Pancreas (tissue), 10 donors: Measurements from ENCODE around the gene ABTB2. TPM values are rescaled to one million over a fixed set of nuclear protein-coding genes. Genes with fewer than 3 reads are reported as not detected.
A peak's percentile ranks its signal among the peaks of the same experiment; 100 is the strongest.

Source experiments
- ATAC-seq, 4 donors: fragments of 200-7000 bp; cut with Tn5 transposase; one replicate each; pipeline versions ENCODE4 v1.8.0 to v1.9.1; 2020; ENCODE audit warnings: mild to moderate bottlenecking in 4 of 4, moderate library complexity in 4 of 4
- DNase-seq, 6 donors: peaks; one replicate each; pipeline ENCODE4 v3.0.0-alpha.2; 2020
- FAIRE-seq: peaks from 2 replicates; lab custom pipeline; 2012; peaks lifted over from hg19 to GRCh38; lab: Jason Lieb, UNC
- H3K27ac ChIP-seq, 4 donors: fragments of 200-600 bp; sonication (generic); 1 replicate in 3 of 4; 2 replicates in 1 of 4; pipeline versions ENCODE4 v1.5.0 to v1.8.0; 2020
- H3K27me3 ChIP-seq, 4 donors: fragments of 200-600 bp; one replicate each; pipeline ENCODE4 v1.8.0; 2021
- H3K36me3 ChIP-seq, 3 donors: fragments of 200-600 bp; sonication (generic) in 1 of 3; one replicate each; pipeline versions ENCODE4 v1.5.0 to v1.8.0; 2020 to 2021
- H3K4me1 ChIP-seq, 3 donors: fragments of 200-600 bp; one replicate each; pipeline ENCODE4 v1.8.0; 2021
- H3K4me3 ChIP-seq, 4 donors: fragments of 200-600 bp; sonication (generic) in 2 of 4; one replicate each; pipeline versions ENCODE4 v1.5.0 to v1.8.0; 2020 to 2021
- H3K9me3 ChIP-seq, 4 donors: fragments of 200-600 bp; one replicate each; pipeline ENCODE4 v1.8.0; 2021
- CTCF ChIP-seq, 4 donors: fragments of 200-600 bp; sonication (generic) in 3 of 4; IDR thresholded peaks; one replicate each; pipeline versions ENCODE4 v1.5.0 to v1.8.0; 2021; ENCODE audit warnings: antibody characterized with exemption in 4 of 4
- WGBS, 2 donors: extraction: QIAGEN DNeasy Blood & Tissue Kit; methylation state at CpG; one replicate each; pipeline ENCODE4 v1.1.7; 2013; 5-methylcytosine and 5-hydroxymethylcytosine counted together
- intact Hi-C, 3 donors: fragments of 100-400 bp; cut with DNase I; formaldehyde crosslinking; loops; one replicate each; pipeline versions ENCODE4 v1.11.1 to v1.14.2; 2022
- polyA plus RNA-seq, 2 donors: library from polyadenylated mRNA; stranded (reverse); fragments of 200-250 nt; gene quantifications; one replicate each; pipeline ENCODE4 v1.2.3, GENCODE V29; 2013
- total RNA-seq, 6 donors: library from RNA; stranded (reverse); fragmentation: NEBNext Ultra II Directional in 4 of 6; extraction: Animal tissue kit (Norgen Biotek cat#: 25700) in 4 of 6; gene quantifications; one replicate each; pipeline versions ENCODE4 v1.2.1 to v1.2.4, GENCODE V29; 2021 to 2023
- donor health status: healthy with polysubstance abuse.
- donor health status: DM: no; HTN: no; CAD: no; lungs with moderate emphysema.
- donor health status: DM: no; HTN: no; CAD: no.
- donor health status: control.
- donor health status: control.
- donor health status: Bipolar disorder and iron deficiency.
- donor health status: DM: yes; HTN: yes; CAD: no.
- donor health status: DM: no; HTN: no; CAD: no.
- donor health status: DM: no; HTN: no; CAD: no.
- donor health status: DM: yes; HTN: yes; CAD: no.

The ABTB2 gene
- total and polyA plus RNA-seq, 8 donors = 0.63 to 4.4 (median 1.9) TPM

DNA sequence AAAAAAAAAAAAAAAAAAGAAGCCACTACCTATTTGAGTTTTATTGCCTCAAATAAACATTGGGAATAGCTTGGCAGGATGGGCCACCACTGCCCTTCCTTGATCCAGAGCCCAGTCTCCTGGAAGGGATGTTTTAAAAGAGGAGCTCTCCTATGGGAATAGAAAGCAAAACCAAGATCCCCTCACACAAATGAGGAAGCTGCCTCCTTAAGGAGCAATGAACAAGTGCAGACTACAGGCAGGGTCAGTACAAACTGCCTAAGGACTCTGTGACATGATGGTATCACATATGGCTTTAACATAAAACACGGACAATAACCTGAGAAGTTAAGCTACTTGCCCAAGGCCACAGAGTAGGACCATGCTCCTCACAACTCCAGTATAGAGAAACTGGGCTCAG, 131.6 kb downstream of the ABTB2 start:
- Histone ChIP-seq H3K36me3 (no peaks in the 10 kb centered on the region), H3K27ac (no peak overlapping the region), H3K4me3 (no peak overlapping the region), H3K27me3 (no peaks in the 10 kb centered on the region), H3K4me1 (no peaks in the 10 kb centered on the region), H3K9me3 (no peaks in the 10 kb centered on the region)
- ATAC-seq (no peak), FAIRE-seq (no peak), DNase-seq (no peak)
- intact Hi-C loops = no loop called here
- 88 to 89% methylated on average over 1 of the region's 1 CpG for WGBS, 2 donors
- no peak for TF ChIP-seq CTCF (IDR thresholded peaks at IDR 0.05)

GRCh38 chr11:34225091-34225490, 132.7 kb downstream of the ABTB2 start:
- no peaks in the 10 kb centered on the region for H3K9me3 ChIP-seq
- 83 to 89% methylated on average over 10 of the region's 10 CpGs for WGBS, 2 donors
- no peak for TF ChIP-seq CTCF (IDR thresholded peaks at IDR 0.05)
- H3K4me3 ChIP-seq = no peak overlapping the region
- no peaks in the 10 kb centered on the region for H3K27me3 ChIP-seq
- no peak overlapping the region for H3K27ac ChIP-seq
- no peak for FAIRE-seq
- ATAC-seq = no peak
- no peaks in the 10 kb centered on the region for H3K36me3 ChIP-seq
- intact Hi-C loops = no loop called here
- no peaks in the 10 kb centered on the region for H3K4me1 ChIP-seq
- DNase-seq = no peak

DNA sequence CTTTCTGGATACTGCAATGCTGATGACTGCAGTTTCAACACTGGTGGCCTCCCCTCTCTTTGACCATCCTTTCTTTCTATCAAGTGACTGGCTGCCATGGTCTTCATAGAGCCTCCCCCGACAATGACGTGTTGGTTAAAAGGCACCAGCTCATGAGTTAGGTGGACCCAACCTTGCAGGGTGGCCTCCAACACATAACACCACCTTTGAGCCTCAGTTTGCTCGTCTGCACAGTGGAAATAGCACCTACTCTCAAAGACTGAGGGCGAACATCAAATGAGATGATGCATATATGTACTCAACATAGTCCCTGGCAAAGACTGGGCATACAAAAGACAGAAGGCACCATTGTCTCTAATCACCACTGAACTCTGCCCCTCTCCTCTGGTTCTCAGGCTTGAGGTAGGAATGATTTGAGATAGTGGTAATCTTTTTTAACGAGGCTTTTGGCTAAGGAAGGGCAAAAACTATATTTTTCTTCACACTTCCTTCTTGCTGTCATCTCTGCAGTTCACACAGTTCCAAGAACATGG, 133.3 kb downstream of the ABTB2 start:
- Histone ChIP-seq H3K4me3 (no peak overlapping the region), H3K36me3 (no peaks in the 10 kb centered on the region), H3K27ac (no peak overlapping the region), H3K9me3 (no peaks in the 10 kb centered on the region), H3K27me3 (no peaks in the 10 kb centered on the region), H3K4me1 (no peaks in the 10 kb centered on the region)
- intact Hi-C loops = no loop called here
- WGBS, 2 donors = 75 to 80% methylated on average over 5 of the region's 5 CpGs
- TF ChIP-seq CTCF (IDR thresholded peaks at IDR 0.05) = no peak
- ATAC-seq = no peak
- no peak for FAIRE-seq
- no peak for DNase-seq

DNA sequence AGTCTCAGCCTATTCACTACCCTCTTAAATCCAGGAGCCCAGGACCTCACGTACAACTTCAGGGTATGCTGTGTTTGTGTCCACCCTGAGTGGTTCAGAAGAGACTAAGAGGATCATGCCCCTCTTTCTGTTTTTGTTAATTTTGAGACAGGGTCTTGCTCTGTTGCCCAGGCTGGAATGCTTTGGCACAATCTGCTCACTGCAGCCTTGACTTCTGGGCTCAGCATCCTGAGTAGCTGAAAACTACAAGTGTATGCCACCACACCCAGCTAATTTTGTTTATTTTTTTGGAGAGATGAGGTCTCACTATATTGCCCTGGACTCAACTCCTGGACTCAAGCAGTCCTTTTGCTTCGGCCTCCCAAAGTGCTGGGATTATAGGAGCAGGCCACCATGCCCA, 133.9 kb downstream of the ABTB2 start:
- Histone ChIP-seq H3K27me3 (no peaks in the 10 kb centered on the region), H3K36me3 (no peaks in the 10 kb centered on the region), H3K27ac (no peak overlapping the region), H3K9me3 (no peaks in the 10 kb centered on the region), H3K4me1 (no peaks in the 10 kb centered on the region), H3K4me3 (no peak overlapping the region)
- intact Hi-C loops = no loop called here
- no peak for FAIRE-seq
- TF ChIP-seq CTCF (IDR thresholded peaks at IDR 0.05) = no peak
- no peak for DNase-seq
- WGBS, 2 donors = 92 to 96% methylated on average over 2 of the region's 2 CpGs
- ATAC-seq = no peak

DNA sequence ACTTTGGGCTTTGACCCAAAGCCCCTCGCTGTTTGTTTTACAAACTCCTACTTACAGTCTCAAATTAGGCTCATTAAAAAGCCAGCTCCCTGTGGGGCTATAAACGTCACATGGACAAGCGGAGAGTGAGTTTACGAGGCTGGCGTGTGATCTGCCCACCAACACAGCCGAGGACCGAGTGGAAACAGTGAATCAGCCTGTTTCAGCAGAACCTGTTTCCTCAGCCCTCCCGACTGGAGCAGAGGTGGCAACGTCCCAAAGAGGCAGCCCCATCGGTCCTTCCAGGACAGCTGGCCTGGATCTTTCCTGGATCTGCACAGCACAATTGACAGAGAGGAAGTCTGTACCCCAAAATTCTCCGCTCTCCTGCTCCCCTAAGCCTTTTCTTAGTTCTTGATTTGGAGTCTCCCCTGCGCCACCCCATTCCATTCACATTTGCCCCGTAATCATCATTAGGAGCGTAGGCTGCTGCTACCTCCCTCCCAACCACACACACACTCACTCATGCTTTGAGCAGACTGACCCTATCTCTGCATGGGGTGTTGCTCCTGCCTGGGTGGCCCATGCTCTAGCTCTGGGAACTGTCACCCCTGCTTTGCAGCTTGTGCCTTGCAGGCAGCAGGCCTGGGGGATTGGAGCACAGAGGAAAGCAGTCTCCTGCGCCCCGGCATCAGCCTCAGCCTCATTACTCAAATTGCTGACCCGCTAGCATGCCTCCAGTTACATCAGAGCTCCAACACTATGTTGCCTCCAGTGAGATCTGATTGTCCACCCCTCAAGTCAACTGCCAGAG, 134.6 kb downstream of the ABTB2 start:
- Histone ChIP-seq H3K36me3 (no peaks in the 10 kb centered on the region), H3K9me3 (no peaks in the 10 kb centered on the region), H3K27me3 (no peaks in the 10 kb centered on the region), H3K4me3 (no peak overlapping the region), H3K4me1 (no peaks in the 10 kb centered on the region), H3K27ac (peak overlapping the region in 1 of 4 donors; percentile 17)
- DNase-seq (peak in 2 of 6 donors; percentile 11 to 35), ATAC-seq (peak in 3 of 4 donors; percentile 70 to 78 (median 73)), FAIRE-seq (no peak)
- intact Hi-C loops = no loop called here
- 75 to 78% methylated on average over 17 of the region's 17 CpGs for WGBS, 2 donors
- TF ChIP-seq CTCF (IDR thresholded peaks at IDR 0.05) = no peak
